Prostate gland (tissue), 2 donors: Measurements from ENCODE around the gene BMI1.

Experiments
- CTCF ChIP-seq, 4 experiments: fragments of 200-600 bp in 2 of 4; fragments of 450-650 bp in 2 of 4; sonication (generic) in 2 of 4; IDR thresholded peaks; 1 replicate in 3 of 4; 2 replicates in 1 of 4; pipeline ENCODE4 v1.5.1; 2016 to 2019; ENCODE audit warnings: antibody characterized with exemption in 4 of 4, mild to moderate bottlenecking in 2 of 4, moderate library complexity in 2 of 4
- POLR2A ChIP-seq: fragments of 450-650 bp; IDR thresholded peaks from one replicate; pipeline ENCODE4 v1.6.1; 2016; ENCODE audit warnings: antibody characterized with exemption, mild to moderate bottlenecking

- TF ChIP-seq CTCF (IDR thresholded peaks at IDR 0.05) (no peak), POLR2A (no peak)
These were observed 4.0 kb downstream of the BMI1 start for GRCh38 chr10:22324893-22325271.
